ENCODE measurements around the gene TMEM259. TPM values are rescaled to one million over a fixed set of nuclear protein-coding genes. Genes with fewer than 3 reads are reported as not detected.

The TMEM259 gene
- polyA plus RNA-seq, 6 donors from 2014 or later: 37.2 to 75.5 (median 49.5) TPM

- ATAC-seq (ENCODE audit: low read depth in 2 of 2) (no peak), DNase-seq (peak; percentile 30)
- peaks cover 0 to 15% (median 2%) of the 10 kb centered on the region in 7 donors for H3K9me3 Mint-ChIP-seq
- peaks cover 16 to 34% (median 27%) of the 10 kb centered on the region in 3 donors for H3K4me1 Mint-ChIP-seq
- peak overlapping the region in 2 of 8 donors; percentile 33 to 81 for H3K4me3 Mint-ChIP-seq
- peak overlapping the region in 2 of 6 donors; percentile 82 to 95 for H3K27ac Mint-ChIP-seq
- H3K36me3 Mint-ChIP-seq: peaks cover 3 to 4% of the 10 kb centered on the region in 2 donors
- H3K27me3 Mint-ChIP-seq: no peaks in the 10 kb centered on the region
Observed at GRCh38 chr19:1063030-1063908, 42.3 kb upstream of the TMEM259 start.

GRCh38 chr19:1062387-1063029 is 41.6 kb upstream of the TMEM259 start:
- Mint-ChIP-seq H3K27me3 (no peaks in the 10 kb centered on the region), H3K4me1 (peaks cover 18 to 41% (median 33%) of the 10 kb centered on the region in 3 donors), H3K9me3 (peaks cover 2 to 22% (median 8%) of the 10 kb centered on the region in 7 donors), H3K4me3 (no peak overlapping the region), H3K27ac (peak overlapping the region in 1 of 6 donors; percentile 65), H3K36me3 (peaks cover 11 to 12% of the 10 kb centered on the region in 2 donors)
- no peak for DNase-seq
- ATAC-seq (ENCODE audit: low read depth in 2 of 2): no peak

GRCh38 chr19:1061987-1062386 is 41.1 kb upstream of the TMEM259 start:
- no peak overlapping the region for H3K4me3 Mint-ChIP-seq
- no peak overlapping the region for H3K27ac Mint-ChIP-seq
- peaks cover 5 to 27% (median 14%) of the 10 kb centered on the region in 7 donors for H3K9me3 Mint-ChIP-seq
- H3K4me1 Mint-ChIP-seq: peaks cover 18 to 45% (median 37%) of the 10 kb centered on the region in 3 donors
- H3K36me3 Mint-ChIP-seq: peaks cover 14 to 17% of the 10 kb centered on the region in 2 donors
- ATAC-seq (ENCODE audit: low read depth in 2 of 2): no peak
- no peaks in the 10 kb centered on the region for H3K27me3 Mint-ChIP-seq
- DNase-seq: no peak

DNA sequence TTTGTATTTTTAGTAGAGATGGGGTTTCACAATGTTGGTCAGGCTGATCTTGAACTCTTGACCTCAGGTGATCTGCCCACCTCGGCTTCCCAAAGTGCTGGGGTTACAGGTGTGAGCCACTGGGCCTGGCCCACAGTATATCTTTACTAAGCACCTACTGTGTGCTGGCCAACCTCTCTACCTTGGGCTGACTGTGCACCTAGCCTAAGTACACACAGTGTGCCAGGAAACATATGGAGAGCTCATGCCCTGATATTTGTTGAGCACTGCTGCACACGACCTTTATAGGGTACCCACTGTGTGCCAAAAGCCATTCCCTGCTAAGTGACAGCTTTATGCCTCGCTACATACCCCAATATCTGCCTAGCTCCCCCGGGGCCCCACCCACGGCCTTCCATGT is 39.8 kb upstream of the TMEM259 start:
- Mint-ChIP-seq H3K27me3 (no peaks in the 10 kb centered on the region), H3K4me3 (no peak overlapping the region), H3K36me3 (peaks cover 23 to 30% of the 10 kb centered on the region in 2 donors), H3K9me3 (peaks cover 10 to 38% (median 23%) of the 10 kb centered on the region in 7 donors), H3K4me1 (peaks cover 15 to 50% (median 31%) of the 10 kb centered on the region in 3 donors), H3K27ac (peak overlapping the region in 2 of 6 donors; percentile 65 to 92)
- no peak for DNase-seq
- no peak for ATAC-seq (ENCODE audit: low read depth in 2 of 2)

- H3K27ac Mint-ChIP-seq: no peak overlapping the region
- no peaks in the 10 kb centered on the region for H3K27me3 Mint-ChIP-seq
- peaks cover 10 to 52% (median 23%) of the 10 kb centered on the region in 7 donors for H3K9me3 Mint-ChIP-seq
- H3K36me3 Mint-ChIP-seq: peaks cover 23 to 34% of the 10 kb centered on the region in 2 donors
- H3K4me1 Mint-ChIP-seq: peaks cover 7 to 29% (median 9%) of the 10 kb centered on the region in 3 donors
- ATAC-seq (ENCODE audit: low read depth in 2 of 2) (peak in 1 of 2 donors; percentile 52), DNase-seq (no peak)
- H3K4me3 Mint-ChIP-seq: no peak overlapping the region
Observed at GRCh38 chr19:1058112-1058511, 37.2 kb upstream of the TMEM259 start.

GRCh38 chr19:1057176-1057855 is 36.4 kb upstream of the TMEM259 start:
- peaks cover 10 to 55% (median 23%) of the 10 kb centered on the region in 7 donors for H3K9me3 Mint-ChIP-seq
- H3K4me1 Mint-ChIP-seq: peaks cover 9 to 25% (median 10%) of the 10 kb centered on the region in 3 donors
- H3K27ac Mint-ChIP-seq: peak overlapping the region in 4 of 6 donors; percentile 35 to 85 (median 70)
- no peaks in the 10 kb centered on the region for H3K27me3 Mint-ChIP-seq
- H3K4me3 Mint-ChIP-seq: peak overlapping the region in 2 of 8 donors; percentile 1 to 58
- peaks cover 23 to 34% of the 10 kb centered on the region in 2 donors for H3K36me3 Mint-ChIP-seq
- DNase-seq (peak; percentile 50), ATAC-seq (ENCODE audit: low read depth in 2 of 2) (peak; percentile 30 to 51)

- Mint-ChIP-seq H3K27ac (peak overlapping the region in 2 of 6 donors; percentile 10 to 24), H3K9me3 (peaks cover 10 to 55% (median 23%) of the 10 kb centered on the region in 7 donors), H3K4me1 (peaks cover 9 to 27% (median 10%) of the 10 kb centered on the region in 3 donors), H3K4me3 (peak overlapping the region in 2 of 8 donors; percentile 47 to 78), H3K27me3 (no peaks in the 10 kb centered on the region), H3K36me3 (peaks cover 23 to 39% of the 10 kb centered on the region in 2 donors)
- ATAC-seq (ENCODE audit: low read depth in 2 of 2) (no peak), DNase-seq (no peak)
Observed at GRCh38 chr19:1055886-1056620, 35.1 kb upstream of the TMEM259 start.

GRCh38 chr19:1055028-1055425 is 34.1 kb upstream of the TMEM259 start:
- H3K9me3 Mint-ChIP-seq: peaks cover 10 to 53% (median 23%) of the 10 kb centered on the region in 7 donors
- DNase-seq (no peak), ATAC-seq (ENCODE audit: low read depth in 2 of 2) (no peak)
- H3K4me3 Mint-ChIP-seq: no peak overlapping the region
- H3K27me3 Mint-ChIP-seq: no peaks in the 10 kb centered on the region
- H3K27ac Mint-ChIP-seq: no peak overlapping the region
- H3K36me3 Mint-ChIP-seq: peaks cover 23 to 39% of the 10 kb centered on the region in 2 donors
- peaks cover 9 to 27% (median 10%) of the 10 kb centered on the region in 3 donors for H3K4me1 Mint-ChIP-seq

DNA sequence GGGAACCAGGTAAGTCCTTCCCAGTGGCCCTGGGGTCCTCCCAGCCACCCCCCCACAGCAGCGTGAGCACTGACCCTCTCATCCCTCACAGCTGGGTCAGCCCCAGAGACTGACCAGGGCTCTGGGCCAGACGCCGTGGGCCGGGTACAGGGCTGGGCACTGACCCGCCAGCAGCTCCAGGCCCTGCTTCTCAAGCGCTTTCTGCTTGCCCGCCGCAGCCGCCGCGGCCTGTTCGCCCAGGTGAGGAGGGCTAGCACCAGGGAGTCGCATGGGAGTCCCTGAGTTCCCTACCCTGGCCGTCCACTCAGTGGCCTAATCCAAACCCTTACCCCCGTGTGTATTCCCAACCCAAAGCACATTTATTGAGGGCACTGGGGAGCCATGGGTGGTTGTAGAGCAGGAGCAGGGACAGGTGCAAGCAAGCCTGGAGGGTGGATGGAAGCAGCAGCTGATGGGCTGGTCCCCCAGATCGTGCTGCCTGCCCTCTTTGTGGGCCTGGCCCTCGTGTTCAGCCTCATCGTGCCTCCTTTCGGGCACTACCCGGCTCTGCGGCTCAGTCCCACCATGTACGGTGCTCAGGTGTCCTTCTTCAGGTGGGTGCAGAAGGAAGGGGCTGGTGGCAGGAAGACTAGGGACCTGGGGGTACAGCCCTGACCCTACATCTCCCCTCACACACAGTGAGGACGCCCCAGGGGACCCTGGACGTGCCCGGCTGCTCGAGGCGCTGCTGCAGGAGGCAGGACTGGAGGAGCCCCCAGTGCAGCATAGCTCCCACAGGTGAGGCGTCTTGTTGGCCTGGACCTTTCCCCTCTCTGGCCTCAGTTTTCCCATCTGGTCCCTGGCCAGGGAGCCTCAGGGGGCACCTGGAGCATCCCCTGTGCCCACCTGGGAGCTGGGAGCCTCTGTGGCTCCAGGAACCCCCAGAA is 33.4 kb upstream of the TMEM259 start:
- Mint-ChIP-seq H3K27ac (no peak overlapping the region), H3K36me3 (peaks cover 23 to 39% of the 10 kb centered on the region in 2 donors), H3K9me3 (peaks cover 10 to 48% (median 23%) of the 10 kb centered on the region in 7 donors), H3K4me3 (no peak overlapping the region), H3K27me3 (no peaks in the 10 kb centered on the region), H3K4me1 (peaks cover 9 to 27% (median 10%) of the 10 kb centered on the region in 3 donors)
- DNase-seq (no peak), ATAC-seq (ENCODE audit: low read depth in 2 of 2) (no peak)

DNA sequence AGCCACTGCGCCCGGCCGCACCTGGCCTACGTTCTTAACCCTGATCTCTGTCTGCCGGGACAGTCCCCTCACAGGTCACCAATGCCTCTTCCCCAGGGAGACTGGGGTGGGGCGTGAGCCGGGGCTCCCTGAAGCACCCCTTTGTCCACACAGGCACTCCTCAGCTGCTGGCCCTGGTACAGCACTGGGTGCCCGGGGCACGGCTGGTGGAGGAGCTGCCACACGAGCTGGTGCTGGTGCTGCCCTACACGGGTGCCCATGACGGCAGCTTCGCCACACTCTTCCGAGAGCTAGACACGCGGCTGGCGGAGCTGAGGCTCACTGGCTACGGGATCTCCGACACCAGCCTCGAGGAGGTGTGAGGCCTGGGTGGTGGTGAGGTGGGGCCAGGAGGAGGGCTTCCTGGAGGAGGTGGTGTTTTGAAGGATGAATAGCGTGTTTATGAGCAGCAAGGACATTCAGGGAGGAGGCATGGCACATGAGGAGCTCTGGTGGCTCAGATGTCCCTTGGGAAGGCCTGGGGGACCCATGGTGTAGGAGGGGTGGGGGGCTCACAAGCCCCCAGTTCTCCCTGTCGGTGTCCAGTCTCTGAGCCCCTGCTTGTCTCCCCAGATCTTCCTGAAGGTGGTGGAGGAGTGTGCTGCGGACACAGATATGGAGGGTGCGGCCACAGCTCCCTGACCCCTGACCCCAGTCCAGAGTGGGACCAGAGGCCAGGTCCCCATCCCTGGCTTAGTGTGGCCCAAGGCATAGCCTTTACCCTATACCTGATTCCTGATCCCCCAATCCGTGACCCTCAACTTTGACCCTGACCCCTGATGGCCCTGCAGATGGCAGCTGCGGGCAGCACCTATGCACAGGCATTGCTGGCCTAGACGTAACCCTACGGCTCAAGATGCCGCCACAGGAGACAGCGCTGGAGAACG is 32.5 kb upstream of the TMEM259 start:
- H3K9me3 Mint-ChIP-seq: peaks cover 10 to 42% (median 23%) of the 10 kb centered on the region in 7 donors
- H3K4me1 Mint-ChIP-seq: peaks cover 9 to 27% (median 10%) of the 10 kb centered on the region in 3 donors
- DNase-seq (no peak), ATAC-seq (ENCODE audit: low read depth in 2 of 2) (no peak)
- H3K4me3 Mint-ChIP-seq: peak overlapping the region in 1 of 8 donors; percentile 29
- peak overlapping the region in 1 of 6 donors; percentile 65 for H3K27ac Mint-ChIP-seq
- no peaks in the 10 kb centered on the region for H3K27me3 Mint-ChIP-seq
- peaks cover 22 to 37% of the 10 kb centered on the region in 2 donors for H3K36me3 Mint-ChIP-seq

Measured in naive B cell (primary cell).